NCI-H446 (cell line): ENCODE data around the gene MYH11.

Source experiments
- DNase-seq, 2 experiments: peaks; one replicate each; lab custom pipeline; 2025; lab: John Stamatoyannopoulos, UW

Gene MYH11

GRCh38 chr16:15777533-15778203, 79.2 kb downstream of the MYH11 start:
- peak in 1 of 2 experiments; percentile 41 for DNase-seq

GRCh38 chr16:15776572-15776971, 80.3 kb downstream of the MYH11 start:
- no peak for DNase-seq

- no peak for DNase-seq
Measured at GRCh38 chr16:15775663-15776304, 81.0 kb downstream of the MYH11 start.

DNA sequence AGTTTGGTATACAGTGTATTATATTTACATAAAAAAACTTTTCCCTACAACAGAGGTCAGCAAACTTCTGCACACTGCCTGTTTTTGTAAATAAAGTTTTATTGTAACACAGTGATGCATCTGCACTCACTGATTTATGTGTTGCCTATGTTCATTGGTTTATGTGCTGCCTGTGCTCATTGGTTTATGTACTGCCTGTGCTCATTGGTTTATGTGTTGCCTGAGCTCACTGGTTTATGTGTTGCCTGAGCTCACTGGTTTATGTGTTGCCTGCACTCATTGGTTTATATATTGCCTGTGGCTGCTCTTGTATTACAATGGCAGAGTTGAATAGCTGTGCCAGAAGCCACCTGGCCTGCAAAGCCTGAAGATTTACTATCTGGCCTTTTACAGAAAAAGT, 81.6 kb downstream of the MYH11 start:
- peak in 1 of 2 experiments; percentile 9 for DNase-seq

- DNase-seq: peak in 1 of 2 experiments; percentile 24
Measured at GRCh38 chr16:15773968-15774367, 82.9 kb downstream of the MYH11 start.

GRCh38 chr16:15772579-15773293, 84.1 kb downstream of the MYH11 start:
- DNase-seq: no peak

DNA sequence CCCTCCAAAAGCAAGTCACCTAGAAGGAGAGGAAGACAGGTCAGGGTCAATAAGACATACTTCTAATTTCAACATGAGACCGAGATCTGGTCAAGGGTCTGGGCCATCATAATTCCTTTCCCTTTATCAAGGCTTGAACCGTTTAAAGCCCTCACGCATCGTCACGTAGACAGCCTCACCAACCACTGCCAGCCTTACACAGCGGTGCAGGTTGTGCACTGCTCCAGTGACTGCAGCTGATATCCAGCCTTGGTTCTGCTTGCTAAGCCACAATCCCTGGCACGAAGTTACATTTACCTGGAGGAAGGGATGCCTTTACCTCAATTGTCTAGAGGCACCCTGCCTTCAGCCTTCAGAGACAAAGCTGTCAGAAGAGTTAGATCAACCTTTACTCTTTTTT, 85.1 kb downstream of the MYH11 start:
- no peak for DNase-seq

GRCh38 chr16:15770512-15770911, 86.3 kb downstream of the MYH11 start:
- no peak for DNase-seq

GRCh38 chr16:15770107-15770506, 86.7 kb downstream of the MYH11 start:
- DNase-seq: no peak

- no peak for DNase-seq
Measured at GRCh38 chr16:15769239-15769638, 87.6 kb downstream of the MYH11 start.

GRCh38 chr16:15768201-15768600, 88.6 kb downstream of the MYH11 start:
- no peak for DNase-seq

- no peak for DNase-seq
Measured at GRCh38 chr16:15766918-15767317, 89.9 kb downstream of the MYH11 start.

DNA sequence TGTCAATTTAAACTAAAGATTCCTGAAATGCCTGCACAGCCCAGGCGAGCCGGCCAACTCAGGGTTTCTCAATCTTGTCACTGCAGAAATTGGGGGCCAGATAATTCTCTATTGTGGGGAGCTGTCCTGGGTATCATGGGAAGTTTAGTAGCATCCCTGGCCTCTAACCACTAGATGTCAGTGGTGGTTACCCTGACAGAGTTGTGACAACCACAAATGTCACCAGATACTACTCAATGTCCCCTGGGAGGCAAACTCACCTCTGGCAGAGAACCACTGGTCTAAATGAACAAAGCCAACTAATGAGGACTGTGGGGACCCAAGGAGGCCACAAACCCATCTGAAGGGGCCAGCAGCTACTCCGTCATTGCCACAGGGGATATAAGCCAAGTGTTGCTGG, 90.9 kb downstream of the MYH11 start:
- DNase-seq: peak in 1 of 2 experiments; percentile 7

- DNase-seq: no peak
Measured at GRCh38 chr16:15765116-15765515, 91.7 kb downstream of the MYH11 start.

- DNase-seq: no peak
Measured at GRCh38 chr16:15764112-15764511, 92.7 kb downstream of the MYH11 start.

DNA sequence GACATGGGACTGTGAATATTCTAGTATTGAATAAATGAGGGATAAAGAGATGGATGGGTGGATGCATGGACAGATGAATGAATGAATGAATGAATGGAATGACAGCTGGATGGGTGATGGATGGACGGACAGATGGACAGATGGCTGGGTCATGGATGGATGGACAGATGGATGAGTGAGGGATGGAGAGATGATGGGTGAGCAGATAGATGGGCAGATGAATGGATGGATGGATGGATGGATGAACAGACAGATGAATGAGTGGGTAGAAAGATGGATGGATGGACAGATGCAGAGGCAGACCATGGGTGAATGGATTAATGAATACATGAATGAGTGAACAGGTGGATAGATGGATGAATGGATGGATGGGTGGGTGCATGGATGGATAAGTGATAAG, 96.7 kb downstream of the MYH11 start:
- DNase-seq: no peak

GRCh38 chr16:15759070-15759469, 97.8 kb downstream of the MYH11 start:
- DNase-seq: no peak

DNA sequence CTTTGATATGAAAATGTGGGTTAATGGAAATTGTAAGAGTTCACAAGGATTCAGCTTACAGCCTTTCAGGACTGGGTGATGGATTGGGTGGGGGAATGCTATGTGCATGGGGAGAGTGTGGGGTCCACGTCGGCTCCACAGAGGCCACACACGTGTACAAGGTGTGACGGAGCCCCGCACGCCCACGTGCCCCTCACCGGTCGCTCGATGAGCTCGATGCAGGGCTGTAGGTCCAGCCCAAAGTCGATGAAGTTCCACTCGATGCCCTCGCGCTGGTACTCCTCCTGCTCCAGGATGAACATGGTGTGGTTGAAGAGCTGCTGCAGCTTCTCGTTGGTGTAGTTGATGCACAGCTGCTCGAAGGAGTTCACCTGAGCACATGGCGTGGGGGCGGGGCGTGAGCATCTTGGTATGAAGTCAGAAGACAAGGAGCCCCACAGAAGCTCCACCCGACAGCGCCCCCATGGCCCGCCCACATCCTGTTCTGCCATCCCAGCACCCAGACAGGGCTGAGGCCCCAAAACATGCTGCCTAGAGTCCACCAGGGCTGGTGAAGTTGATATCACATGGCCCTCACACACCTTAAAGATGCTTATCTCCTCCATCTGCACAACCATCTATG, 99.1 kb downstream of the MYH11 start:
- DNase-seq: no peak

DNA sequence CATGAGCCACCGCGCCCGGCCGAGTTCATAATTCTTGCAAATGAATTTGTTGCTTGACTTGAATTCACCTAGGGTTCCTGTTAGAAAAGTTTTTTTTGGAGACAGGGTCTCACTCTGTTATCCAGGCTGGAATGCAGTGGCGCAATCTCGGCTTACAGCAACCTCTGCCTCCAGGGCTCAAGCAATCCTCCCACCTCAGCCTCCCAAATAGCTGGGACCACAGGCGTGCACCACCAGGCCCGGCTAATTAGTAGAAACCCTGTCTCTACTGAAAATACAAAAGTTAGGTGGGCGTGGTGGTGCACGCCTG, 99.8 kb downstream of the MYH11 start:
- DNase-seq: no peak

DNA sequence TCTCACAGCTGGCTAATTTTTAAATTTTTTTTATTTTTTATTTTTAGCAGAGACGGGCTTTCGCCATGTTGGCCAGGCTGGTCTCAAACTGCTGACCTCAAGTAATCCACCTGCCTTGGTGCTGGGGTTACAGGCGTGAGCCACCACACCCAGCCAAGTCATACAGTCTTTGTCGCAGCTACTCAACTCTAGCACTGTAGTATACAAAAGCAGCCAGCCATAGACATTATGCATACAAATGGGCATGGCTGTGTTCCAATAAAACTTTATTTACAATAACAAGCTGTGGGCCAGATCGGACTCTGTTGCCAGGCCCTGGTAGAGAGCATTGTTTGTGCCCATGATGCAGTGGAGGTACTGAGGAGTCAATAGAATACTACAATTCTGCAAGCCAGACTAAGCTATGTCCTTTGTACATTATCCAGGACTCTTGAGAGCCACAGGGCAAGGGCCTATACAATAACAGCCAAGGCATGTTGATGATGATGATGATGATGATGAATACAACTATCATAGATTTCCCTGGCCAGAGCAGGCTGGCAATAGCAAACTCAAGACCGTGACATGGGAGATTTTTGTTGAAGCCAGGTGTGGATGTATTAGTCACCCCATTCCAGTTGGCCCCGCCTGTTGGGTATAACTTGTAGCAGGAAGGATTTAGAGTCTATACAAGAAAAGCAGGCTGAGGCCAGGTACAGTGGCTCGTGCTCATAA, 101.8 kb downstream of the MYH11 start:
- DNase-seq: no peak

DNA sequence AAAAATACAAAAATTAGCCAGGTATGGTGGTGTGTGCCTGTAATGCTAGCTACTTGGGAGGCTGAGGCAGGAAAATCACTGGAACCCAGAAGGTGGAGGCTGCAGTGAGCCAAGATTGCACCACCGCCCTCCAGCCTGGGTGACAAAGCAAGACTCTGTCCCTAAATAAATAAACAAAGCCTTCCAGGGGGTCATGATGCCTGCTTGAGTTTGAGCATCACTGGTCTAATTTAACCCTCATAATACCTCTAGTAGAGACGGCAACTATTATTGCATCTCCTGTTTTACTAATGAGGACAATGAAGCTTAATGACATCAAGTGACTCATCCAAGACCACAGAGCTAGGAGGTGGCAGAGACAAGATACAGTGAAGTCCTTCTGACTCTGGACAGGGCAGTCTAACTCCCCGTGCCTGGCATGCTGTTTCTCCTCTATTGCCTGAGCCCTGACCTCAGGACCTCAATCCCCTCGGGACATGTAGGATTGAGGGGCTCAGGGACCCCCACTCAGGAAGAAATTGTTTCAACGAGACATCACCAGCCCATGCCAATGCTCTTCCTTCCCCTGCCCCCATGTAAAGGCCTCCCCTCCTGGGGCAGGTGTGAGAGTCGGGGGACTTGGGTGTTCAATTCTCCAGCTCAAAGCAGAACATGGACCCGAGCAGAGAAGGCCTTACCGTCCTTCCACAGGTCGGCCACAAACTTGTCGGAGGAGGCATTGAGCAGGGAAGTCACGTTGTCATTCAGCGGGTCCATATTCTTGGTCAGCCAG, 103.9 kb downstream of the MYH11 start:
- DNase-seq: no peak

GRCh38 chr16:15751940-15752339, 104.9 kb downstream of the MYH11 start:
- DNase-seq: no peak
